Measurements from ENCODE around the gene PRKG2.
A peak's percentile ranks its signal among the peaks of the same experiment; 100 is the strongest.

The PRKG2 gene

DNA sequence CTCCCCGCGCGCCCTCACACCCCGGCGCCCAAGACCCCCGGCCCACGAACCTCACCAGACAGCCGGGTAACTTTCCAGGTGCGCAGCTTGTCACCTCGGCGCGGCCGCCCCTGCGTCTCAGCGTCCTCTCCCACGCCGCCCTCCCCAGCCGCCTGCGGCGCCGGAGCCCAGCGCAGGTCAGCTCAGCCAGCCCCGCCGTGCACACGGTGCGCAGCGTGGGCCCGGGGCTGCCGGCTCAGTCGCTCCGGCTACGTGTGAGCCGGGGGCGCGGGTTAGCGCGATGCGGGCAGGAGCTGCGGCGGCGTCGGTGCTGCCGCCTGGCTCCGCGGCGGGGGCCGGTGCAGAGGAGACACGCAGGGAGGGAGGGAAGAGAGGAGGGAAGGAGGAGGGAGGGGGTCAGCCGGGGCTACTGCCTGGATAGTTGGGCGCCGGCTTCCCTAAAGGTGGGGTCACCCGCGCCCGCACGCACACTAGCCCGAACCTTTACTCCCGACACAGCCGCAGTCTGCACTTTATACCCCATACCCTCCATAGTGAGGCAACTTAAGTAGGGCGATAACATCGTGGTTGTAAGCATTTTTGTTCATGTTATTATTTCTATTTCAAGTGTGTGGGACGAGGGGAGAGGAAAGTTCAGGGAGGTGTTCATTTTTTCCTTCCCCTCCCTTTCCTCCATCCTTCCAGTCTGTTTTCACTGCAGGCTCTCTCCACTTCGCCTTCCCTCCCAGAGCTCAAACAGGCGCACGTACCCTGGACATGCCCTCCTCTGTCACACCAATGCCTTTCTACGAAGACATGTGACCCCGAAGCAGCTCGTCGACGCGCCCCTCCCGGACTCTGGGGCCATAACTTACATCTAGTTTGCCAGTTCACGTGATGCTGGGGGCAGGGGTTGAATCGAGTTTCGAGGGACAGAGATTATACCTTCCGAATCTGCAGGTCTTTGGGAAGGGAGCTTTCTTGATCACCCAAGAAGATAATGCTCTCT is at the start of gene PRKG2:
Gene PRKG2 (minus strand): TSS at position 342 of the 988 bp plus-strand sequence. CDS start 10,175 bp downstream, outside the sequence.
- DNase-seq (ENCODE audit: low read depth) = no peak
- peak within 1 kb of the TSS; percentile 34 for H3K4me3 ChIP-seq (ENCODE audit: low read depth, low read length)
- TF ChIP-seq, protein P1, sequence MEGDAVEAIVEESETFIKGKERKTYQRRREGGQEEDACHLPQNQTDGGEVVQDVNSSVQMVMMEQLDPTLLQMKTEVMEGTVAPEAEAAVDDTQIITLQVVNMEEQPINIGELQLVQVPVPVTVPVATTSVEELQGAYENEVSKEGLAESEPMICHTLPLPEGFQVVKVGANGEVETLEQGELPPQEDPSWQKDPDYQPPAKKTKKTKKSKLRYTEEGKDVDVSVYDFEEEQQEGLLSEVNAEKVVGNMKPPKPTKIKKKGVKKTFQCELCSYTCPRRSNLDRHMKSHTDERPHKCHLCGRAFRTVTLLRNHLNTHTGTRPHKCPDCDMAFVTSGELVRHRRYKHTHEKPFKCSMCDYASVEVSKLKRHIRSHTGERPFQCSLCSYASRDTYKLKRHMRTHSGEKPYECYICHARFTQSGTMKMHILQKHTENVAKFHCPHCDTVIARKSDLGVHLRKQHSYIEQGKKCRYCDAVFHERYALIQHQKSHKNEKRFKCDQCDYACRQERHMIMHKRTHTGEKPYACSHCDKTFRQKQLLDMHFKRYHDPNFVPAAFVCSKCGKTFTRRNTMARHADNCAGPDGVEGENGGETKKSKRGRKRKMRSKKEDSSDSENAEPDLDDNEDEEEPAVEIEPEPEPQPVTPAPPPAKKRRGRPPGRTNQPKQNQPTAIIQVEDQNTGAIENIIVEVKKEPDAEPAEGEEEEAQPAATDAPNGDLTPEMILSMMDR (IDR thresholded peaks at IDR 0.05; ENCODE audit: control insufficient read depth, extremely low read depth, insufficient read depth) = no peak

DNA sequence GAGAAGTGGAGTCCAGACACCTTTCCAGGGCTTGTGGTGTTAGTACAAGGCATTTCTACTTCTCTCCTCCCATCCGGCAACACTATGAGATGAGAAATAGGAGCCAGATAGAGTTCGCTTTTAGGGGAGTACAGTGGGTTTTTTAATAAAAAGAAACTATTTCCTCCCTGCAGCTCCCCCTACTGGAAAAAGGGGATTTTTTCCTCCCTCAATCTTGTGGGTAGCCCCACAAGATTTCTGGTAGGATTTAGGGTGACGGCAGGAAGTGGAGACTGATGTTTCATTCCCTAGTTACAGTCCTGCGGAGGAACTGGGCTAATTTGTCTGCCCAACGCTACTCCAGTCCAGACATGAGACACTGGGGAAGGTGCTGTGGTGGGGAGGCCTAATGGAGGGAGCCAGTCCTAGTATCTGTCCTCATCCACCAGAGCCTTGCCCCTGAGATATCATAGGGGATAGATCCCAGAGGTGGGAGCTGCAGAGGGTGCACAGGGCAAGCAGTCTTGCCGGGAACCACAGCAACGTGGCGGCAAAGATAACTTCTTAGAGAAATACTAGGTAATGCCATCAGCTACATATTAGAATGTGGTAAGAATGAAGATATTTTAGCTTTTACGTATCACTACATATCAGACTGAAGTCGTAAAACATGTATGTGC is 45.5 kb upstream of the PRKG2 start:
- TF ChIP-seq, protein P1 (IDR thresholded peaks at IDR 0.05; ENCODE audit: control insufficient read depth, extremely low read depth, insufficient read depth) = peak; percentile 35; the same call in 1 of the 2 replicates
- no peak overlapping the region for H3K4me3 ChIP-seq (ENCODE audit: low read depth, low read length)
- DNase-seq (ENCODE audit: low read depth) = no peak

DNA sequence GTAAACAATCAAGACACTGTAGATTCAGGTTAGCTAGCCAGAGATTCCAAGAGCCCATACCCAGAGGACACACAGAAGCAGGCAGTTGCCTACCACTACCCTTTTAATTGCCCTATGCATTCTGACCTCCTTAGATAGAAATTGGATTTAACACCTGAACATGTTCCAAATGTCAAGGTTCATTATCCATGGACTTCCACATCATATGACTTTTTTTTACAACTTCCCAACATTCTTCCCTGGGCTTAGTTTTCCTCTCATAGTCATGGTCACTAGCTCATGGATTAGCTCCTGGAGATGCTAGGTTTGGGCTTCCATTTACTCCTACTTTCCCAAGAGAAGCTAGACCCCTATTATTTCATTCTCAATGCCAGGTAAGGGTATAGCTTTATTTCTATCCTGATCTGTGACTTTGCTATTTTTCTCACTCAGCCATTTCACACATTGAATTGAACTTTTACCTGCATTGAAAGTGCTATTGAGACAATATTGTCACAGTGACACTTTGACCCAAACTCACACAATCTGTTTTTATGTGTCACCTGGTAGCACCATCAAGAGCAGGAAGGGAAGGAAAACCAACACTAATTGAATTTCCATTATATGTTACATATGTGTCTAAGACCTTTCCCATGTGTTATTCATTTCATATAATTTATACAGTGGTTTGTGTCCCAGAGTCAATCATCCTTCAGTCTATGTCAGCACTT is 44.0 kb upstream of the PRKG2 start:
- DNase-seq (ENCODE audit: low read depth) = no peak
- H3K4me3 ChIP-seq (ENCODE audit: low read depth, low read length) = no peak overlapping the region
- TF ChIP-seq, protein P1 (IDR thresholded peaks at IDR 0.05; ENCODE audit: control insufficient read depth, extremely low read depth, insufficient read depth) = no peak

DNA sequence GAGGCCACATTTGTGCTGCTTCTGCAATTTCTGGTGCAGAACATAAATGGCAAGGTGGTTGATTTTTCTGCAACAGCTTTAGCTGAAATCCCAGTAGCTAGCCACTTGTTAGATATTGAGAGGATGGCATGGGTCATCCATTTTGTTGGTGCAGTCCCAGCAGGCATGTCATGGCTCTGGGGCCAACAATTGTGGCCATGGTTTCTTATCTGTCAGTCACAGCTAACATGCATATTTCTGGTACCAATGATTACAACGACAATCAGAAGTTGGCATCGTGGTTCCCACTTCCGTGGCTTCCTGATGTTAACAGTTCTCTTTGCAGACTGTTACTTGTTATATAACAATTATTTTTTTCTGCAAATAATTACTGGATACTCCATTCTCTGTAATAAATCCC is 42.8 kb upstream of the PRKG2 start:
- TF ChIP-seq, protein P1 (IDR thresholded peaks at IDR 0.05; ENCODE audit: control insufficient read depth, extremely low read depth, insufficient read depth) = no peak
- H3K4me3 ChIP-seq (ENCODE audit: low read depth, low read length) = no peak overlapping the region
- no peak for DNase-seq (ENCODE audit: low read depth)

- no peak overlapping the region for H3K4me3 ChIP-seq (ENCODE audit: low read depth, low read length)
- no peak for DNase-seq (ENCODE audit: low read depth)
- TF ChIP-seq, protein P1 (IDR thresholded peaks at IDR 0.05; ENCODE audit: control insufficient read depth, extremely low read depth, insufficient read depth) = no peak
These were observed 42.0 kb upstream of the PRKG2 start for GRCh38 chr4:81257021-81257420.

GRCh38 chr4:81256059-81256970 is 41.3 kb upstream of the PRKG2 start:
- DNase-seq (ENCODE audit: low read depth) = no peak
- H3K4me3 ChIP-seq (ENCODE audit: low read depth, low read length) = no peak overlapping the region
- TF ChIP-seq, protein P1 (IDR thresholded peaks at IDR 0.05; ENCODE audit: control insufficient read depth, extremely low read depth, insufficient read depth) = no peak

Data from LNCaP clone FGC (cell line).